ENCODE measurements around the gene FAM131B. TPM values are rescaled to one million over a fixed set of nuclear protein-coding genes. Genes with fewer than 3 reads are reported as not detected.
A peak's percentile ranks its signal among the peaks of the same experiment; 100 is the strongest.

FAM131B gene
- total and polyA plus RNA-seq, 2 of the 13 experiments (the other 11 are each of a cell fraction or from before 2014, with no cell fraction given), result 0.07 TPM; not detected in 1

- H3K4me2 ChIP-seq (ENCODE audit: low read depth, low read length), result no peak overlapping the region
- intact Hi-C loops (cut with micrococcal nuclease; ENCODE audit: unreplicated experiment) (no loop called here), in situ Hi-C loops (cut with HindIII; ENCODE audit: extremely low pct_ligation_motif_present, low pct_unique_long_range_greater_than_20kb) (no loop called here)
- no peaks in the 10 kb centered on the region for H3K79me2 ChIP-seq (ENCODE audit: insufficient read depth, low read length)
- no peak for DNase-seq (ENCODE audit: low spot score)
- no peak for TF ChIP-seq MAFG (CRISPR knock-in tag; IDR thresholded peaks at IDR 0.05)
- no peak overlapping the region for H3K9ac ChIP-seq (ENCODE audit: insufficient read depth, low read depth, low read length)
- ATAC-seq, result peak; percentile 39; the same call in 2 of the 3 replicates
- H2AFZ ChIP-seq (ENCODE audit: low read length), result no peak overlapping the region
- H3K9me3 ChIP-seq (ENCODE audit: low read length), result no peaks in the 10 kb centered on the region
- H3K4me3 ChIP-seq (replicated peaks in 1 of 3; ENCODE audit: insufficient read depth in 1 of 3, low read depth in 2 of 3, low read length in 3 of 3), result no peak overlapping the region
- ChIA-PET CTCF (ENCODE audit: low intra/inter-chr PET ratio, low total read pairs) (no interaction called here), POLR2A (no interaction called here)
- no peaks in the 10 kb centered on the region for H3K36me3 ChIP-seq (replicated peaks in 1 of 2; ENCODE audit: control insufficient read depth in 1 of 2, insufficient read depth in 2 of 2, low read length in 2 of 2)
- BruUV-seq (replicated peaks), result no TSS peak
- no peak for FAIRE-seq
- 21% methylated on average over 4 of the region's 4 CpGs for WGBS (ENCODE audit: low lambda C conversion rate)
- no peak overlapping the region for H3K27ac ChIP-seq (ENCODE audit: extremely low read length, insufficient read depth, low read length)
- peaks cover 18% of the 10 kb centered on the region; the same call in 1 of the 2 replicates for H3K4me1 ChIP-seq (ENCODE audit: insufficient read depth, low read length)
- H3K27me3 ChIP-seq (ENCODE audit: control insufficient read depth in 1 of 2, insufficient read depth in 2 of 2, low read length in 2 of 2), result peaks cover 0 to 12% of the 10 kb centered on the region in 2 experiments; a peak in 2 of 5 replicates
- no peaks in the 10 kb centered on the region for H4K20me1 ChIP-seq (ENCODE audit: insufficient read depth, low read length)
These were observed 9.6 kb upstream of the FAM131B start for GRCh38 chr7:143372070-143372469.

GRCh38 chr7:143369678-143370651 is 7.5 kb upstream of the FAM131B start:
- Histone ChIP-seq H3K9me3 (ENCODE audit: low read length) (no peaks in the 10 kb centered on the region), H3K27ac (ENCODE audit: extremely low read length, insufficient read depth, low read length) (no peak overlapping the region), H3K4me1 (ENCODE audit: insufficient read depth, low read length) (peaks cover 11% of the 10 kb centered on the region; the same call in 1 of the 2 replicates), H3K4me3 (replicated peaks in 1 of 3; ENCODE audit: insufficient read depth in 1 of 3, low read depth in 2 of 3, low read length in 3 of 3) (no peak overlapping the region), H4K20me1 (ENCODE audit: insufficient read depth, low read length) (no peaks in the 10 kb centered on the region), H3K4me2 (ENCODE audit: low read depth, low read length) (no peak overlapping the region), H3K36me3 (replicated peaks in 1 of 2; ENCODE audit: control insufficient read depth in 1 of 2, insufficient read depth in 2 of 2, low read length in 2 of 2) (no peaks in the 10 kb centered on the region), H3K9ac (ENCODE audit: insufficient read depth, low read depth, low read length) (no peak overlapping the region), H3K27me3 (ENCODE audit: control insufficient read depth in 1 of 2, insufficient read depth in 2 of 2, low read length in 2 of 2) (peaks cover 0 to 24% of the 10 kb centered on the region in 2 experiments; a peak in 2 of 5 replicates), H3K79me2 (ENCODE audit: insufficient read depth, low read length) (no peaks in the 10 kb centered on the region), H2AFZ (ENCODE audit: low read length) (no peak overlapping the region)
- ATAC-seq (no peak), DNase-seq (ENCODE audit: low spot score) (no peak), FAIRE-seq (no peak)
- POLR2A ChIA-PET, result no interaction called here
- BruUV-seq (replicated peaks), result no TSS peak
- CTCF ChIA-PET (ENCODE audit: low intra/inter-chr PET ratio, low total read pairs), result no interaction called here
- intact Hi-C loops (cut with micrococcal nuclease; ENCODE audit: unreplicated experiment), result no loop called here
- in situ Hi-C loops (cut with HindIII; ENCODE audit: extremely low pct_ligation_motif_present, low pct_unique_long_range_greater_than_20kb), result no loop called here
- WGBS (ENCODE audit: low lambda C conversion rate), result 33% methylated on average over 12 of the region's 12 CpGs
- TF ChIP-seq ZBTB4 (CRISPR knock-in tag; IDR thresholded peaks at IDR 0.05; ENCODE audit: borderline replicate concordance), result no peak
- no peak for TF ChIP-seq LBX2 (CRISPR knock-in tag; IDR thresholded peaks at IDR 0.05; ENCODE audit: borderline replicate concordance)
- no peak for TF ChIP-seq THAP9 (CRISPR knock-in tag; IDR thresholded peaks at IDR 0.05; ENCODE audit: borderline replicate concordance)
- no peak for TF ChIP-seq ZNF24 (IDR thresholded peaks at IDR 0.05)
- no peak for TF ChIP-seq ISX (CRISPR knock-in tag; conservative IDR thresholded peaks at IDR 0.05)
- no peak for TF ChIP-seq PCBP1 (IDR thresholded peaks at IDR 0.05; ENCODE audit: borderline replicate concordance, low read depth, low read length)
- no peak for TF ChIP-seq BRCA1 (CRISPR knock-in tag; IDR thresholded peaks at IDR 0.05)

Measured in HepG2 (cell line).